ENCODE measurements around the gene LYST.

LYST gene

GRCh38 chr1:235874261-235874660 lies 7.6 kb upstream of the LYST start:
- TF ChIP-seq CTCF (conservative IDR thresholded peaks at IDR 0.05; ENCODE audit: low read length), result no peak
- no peak for DNase-seq (ENCODE audit: low read depth)
- H3K4me3 ChIP-seq (ENCODE audit: low read length), result no peak overlapping the region

GRCh38 chr1:235873571-235873970 lies 6.9 kb upstream of the LYST start:
- no peak for DNase-seq (ENCODE audit: low read depth)
- H3K4me3 ChIP-seq (ENCODE audit: low read length), result no peak overlapping the region
- no peak for TF ChIP-seq CTCF (conservative IDR thresholded peaks at IDR 0.05; ENCODE audit: low read length)

- DNase-seq (ENCODE audit: low read depth), result no peak
- no peak overlapping the region for H3K4me3 ChIP-seq (ENCODE audit: low read length)
- no peak for TF ChIP-seq CTCF (conservative IDR thresholded peaks at IDR 0.05; ENCODE audit: low read length)
Observed at GRCh38 chr1:235873045-235873444, 6.3 kb upstream of the LYST start.

- no peak for DNase-seq (ENCODE audit: low read depth)
- no peak for TF ChIP-seq CTCF (conservative IDR thresholded peaks at IDR 0.05; ENCODE audit: low read length)
- no peak overlapping the region for H3K4me3 ChIP-seq (ENCODE audit: low read length)
Observed at GRCh38 chr1:235872270-235872669, 5.6 kb upstream of the LYST start.

- no peak overlapping the region for H3K4me3 ChIP-seq (ENCODE audit: low read length)
- TF ChIP-seq CTCF (conservative IDR thresholded peaks at IDR 0.05; ENCODE audit: low read length), result no peak
- no peak for DNase-seq (ENCODE audit: low read depth)
Observed at GRCh38 chr1:235867903-235868469, 1.3 kb upstream of the LYST start.

GRCh38 chr1:235866913-235867845 lies 473 bp upstream of the LYST start:
- H3K4me3 ChIP-seq (ENCODE audit: low read length), result peak overlapping the region; percentile 91
- no peak for TF ChIP-seq CTCF (conservative IDR thresholded peaks at IDR 0.05; ENCODE audit: low read length)
- peak; percentile 89 for DNase-seq (ENCODE audit: low read depth)

Data from AG10803 (cell line).